Pulmonary artery endothelial cell (primary cell): Measurements from ENCODE around the gene MIER1. TPM values are rescaled to one million over a fixed set of nuclear protein-coding genes. Genes with fewer than 3 reads are reported as not detected.
"Not testable (repeated sequence)": the region's sequence is repeated elsewhere in the genome, so short reads cannot be mapped to it uniquely, and the experiment has no call there.

ENCODE experiments used
- DNase-seq: peaks from one replicate; pipeline ENCODE4 v3.0.0-alpha.2; 2011; ENCODE audit warnings: low read depth, low spot score
- total RNA-seq: library from RNA; depleted of rRNA; stranded (reverse); fragments of >200 nt; gene quantifications from 2 replicates; pipeline ENCODE4 v1.2.3, GENCODE V29; 2014

Gene MIER1
- total RNA-seq, 1 donor from 2014 or later, result 28.3 TPM

DNA sequence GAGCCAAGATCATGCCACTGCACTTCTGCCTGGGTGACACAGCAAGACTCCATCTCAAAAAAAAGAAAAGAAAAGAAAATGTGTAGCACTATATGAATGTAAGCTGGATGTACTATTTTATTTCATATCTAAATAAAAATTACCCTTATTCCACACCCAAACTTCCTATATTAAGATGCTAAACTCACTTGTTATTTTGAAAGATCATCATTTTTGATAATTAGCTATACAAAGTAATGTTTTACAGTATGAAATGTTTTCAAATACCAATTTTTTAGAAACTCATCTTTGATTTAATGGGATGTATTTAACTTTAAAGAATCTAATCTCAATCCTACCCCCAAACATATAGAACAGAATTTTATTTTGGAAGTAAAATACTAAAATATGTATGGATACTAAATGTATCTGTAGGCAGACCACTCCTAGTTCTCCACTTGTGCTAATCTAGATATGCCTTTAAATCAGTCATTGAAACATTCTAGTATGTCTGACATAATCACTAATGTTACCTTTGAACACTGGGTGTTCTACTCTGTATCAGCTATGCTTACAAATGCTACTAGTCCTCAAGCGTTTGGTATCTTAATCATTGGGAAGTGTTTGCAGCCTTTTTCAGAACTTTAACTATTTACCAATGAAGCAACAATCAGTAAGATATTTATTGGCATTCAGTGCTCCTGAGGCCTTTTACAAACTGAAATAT, 12.9 kb downstream of the MIER1 start:
- no peak for DNase-seq

GRCh38 chr1:66938613-66939012, 13.8 kb downstream of the MIER1 start:
- DNase-seq, result no peak

GRCh38 chr1:66940981-66941380, 16.2 kb downstream of the MIER1 start:
- DNase-seq, result no peak

GRCh38 chr1:66943361-66943969, 18.7 kb downstream of the MIER1 start:
- no peak for DNase-seq

DNA sequence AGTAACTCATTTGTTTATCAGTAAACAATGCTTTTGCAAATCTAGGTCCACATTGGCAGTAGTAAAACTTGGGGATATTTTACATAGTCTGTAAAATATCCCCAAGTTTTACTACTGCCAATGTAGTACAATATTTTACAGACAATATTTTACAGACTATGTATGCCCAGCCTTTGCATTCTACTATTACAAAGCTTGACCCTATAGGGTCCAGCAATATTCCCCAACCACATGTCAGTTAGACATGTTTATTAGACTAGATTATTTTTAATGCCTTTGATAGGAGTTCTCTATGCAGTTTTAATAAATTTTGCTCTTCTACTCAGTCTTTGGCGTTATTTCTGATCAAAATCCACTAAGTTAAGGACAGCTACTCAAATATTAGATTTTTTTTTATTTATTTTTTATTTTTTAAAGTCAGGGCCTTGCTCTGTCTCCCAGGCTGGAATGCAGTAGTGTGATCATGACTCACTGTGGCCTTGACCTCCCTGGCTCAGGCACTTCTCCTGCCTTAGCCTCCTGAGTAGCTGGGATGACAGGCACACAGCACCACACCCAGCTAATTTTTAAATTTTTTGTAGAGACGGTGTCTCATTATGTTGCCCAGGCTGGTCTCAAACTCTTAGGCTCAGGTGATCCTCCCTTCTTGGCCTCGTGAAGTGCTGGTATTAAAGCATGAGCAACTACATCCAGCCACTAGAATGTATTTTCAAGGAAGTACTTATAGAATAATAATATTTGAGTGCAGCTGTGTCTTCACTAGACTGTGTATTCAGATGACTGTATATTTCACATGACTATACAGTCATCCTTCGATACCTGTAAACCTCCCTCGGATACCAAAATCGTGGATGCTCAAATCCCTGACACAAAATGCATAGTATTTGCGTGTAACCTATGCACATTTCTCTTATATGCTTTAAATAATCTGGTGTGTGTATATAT, 19.8 kb downstream of the MIER1 start:
- DNase-seq, result no peak

DNA sequence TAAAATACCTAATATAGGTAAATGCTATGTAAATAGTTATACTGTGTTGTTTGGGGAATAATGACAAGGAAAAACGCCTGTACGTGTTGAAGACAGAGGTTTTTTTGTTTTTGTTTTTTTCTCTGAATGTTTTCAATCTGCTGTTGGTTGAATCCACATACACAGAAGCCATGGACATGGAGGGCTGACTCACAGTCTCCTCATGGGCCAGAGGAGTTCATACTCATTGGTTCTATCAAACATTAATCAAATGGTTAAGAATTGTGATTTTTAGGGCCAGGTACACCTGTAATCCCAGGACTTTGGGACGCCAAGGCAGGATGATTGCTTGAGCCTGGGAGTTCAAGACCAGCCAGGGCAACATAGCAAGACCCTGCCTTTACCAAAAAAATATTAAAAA, 20.5 kb downstream of the MIER1 start:
- no peak for DNase-seq

GRCh38 chr1:66947267-66947666, 22.5 kb downstream of the MIER1 start:
- no peak for DNase-seq

DNA sequence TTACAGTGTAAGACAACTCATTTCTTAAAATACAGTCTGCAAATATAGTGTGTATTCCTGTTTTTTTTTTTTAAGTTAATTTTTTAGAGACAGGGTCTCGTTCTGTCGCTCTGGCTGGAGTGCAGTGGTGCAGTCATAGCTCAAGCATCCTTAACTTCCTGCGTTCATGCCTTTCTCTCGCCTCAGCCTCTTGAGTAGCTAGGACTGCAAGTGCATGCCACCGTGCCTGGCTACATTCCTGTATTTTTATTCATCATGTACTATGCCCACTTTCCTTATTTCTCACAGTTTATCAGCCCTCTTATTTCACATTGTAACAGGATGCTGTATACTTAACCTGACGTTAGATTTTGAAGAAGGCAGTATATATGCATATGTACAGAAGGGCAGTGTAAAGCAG, 26.7 kb downstream of the MIER1 start:
- DNase-seq, result no peak

- no peak for DNase-seq
Measured at GRCh38 chr1:66954208-66954607, 29.4 kb downstream of the MIER1 start.

DNA sequence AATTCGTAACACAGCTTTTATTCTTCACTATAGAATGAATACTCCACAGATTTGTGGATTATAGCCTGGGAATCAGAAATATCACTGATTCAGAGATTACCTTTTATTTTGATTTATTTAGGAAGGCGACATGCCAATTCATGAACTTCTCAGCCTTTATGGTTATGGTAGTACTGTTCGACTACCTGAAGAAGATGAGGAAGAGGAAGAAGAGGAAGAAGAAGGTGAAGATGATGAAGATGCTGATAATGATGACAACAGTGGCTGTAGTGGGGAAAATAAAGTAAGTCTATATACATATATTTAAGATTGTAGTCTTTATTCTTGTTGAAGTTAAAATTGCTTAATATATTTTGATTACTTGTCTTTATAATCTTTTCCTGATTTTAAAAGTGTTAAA, 33.1 kb downstream of the MIER1 start:
- DNase-seq, result no peak

DNA sequence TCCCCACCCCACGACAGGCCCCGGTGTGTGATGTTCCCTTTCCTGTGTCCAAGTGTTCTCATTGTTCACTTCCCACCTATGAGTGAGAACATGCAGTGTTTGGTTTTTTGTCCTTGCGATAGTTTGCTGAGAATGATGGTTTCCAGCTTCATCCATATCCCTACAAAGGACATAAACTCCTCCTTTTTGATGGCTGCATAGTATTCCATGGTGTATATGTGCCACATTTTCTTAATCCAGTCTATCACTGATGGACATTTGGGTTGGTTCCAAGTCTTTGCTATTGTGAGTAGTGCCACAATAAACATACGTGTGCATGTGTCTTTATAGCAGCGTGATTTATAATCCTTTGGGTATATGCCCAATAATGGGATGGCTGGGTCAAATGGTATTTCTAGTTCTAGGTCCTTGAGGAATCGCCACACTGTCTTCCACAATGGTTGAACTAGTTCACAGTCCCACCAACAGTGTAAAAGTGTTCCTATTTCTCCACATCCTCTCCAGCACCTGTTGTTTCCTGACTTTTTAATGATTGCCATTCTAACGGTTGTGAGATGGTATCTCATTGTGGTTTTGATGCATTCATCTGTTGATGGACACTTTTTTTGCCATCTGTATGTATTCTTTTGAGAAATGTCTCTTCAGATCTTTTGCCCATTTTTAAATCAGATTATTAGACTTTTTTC, 41.5 kb downstream of the MIER1 start:
- not testable (repeated sequence) for DNase-seq

DNA sequence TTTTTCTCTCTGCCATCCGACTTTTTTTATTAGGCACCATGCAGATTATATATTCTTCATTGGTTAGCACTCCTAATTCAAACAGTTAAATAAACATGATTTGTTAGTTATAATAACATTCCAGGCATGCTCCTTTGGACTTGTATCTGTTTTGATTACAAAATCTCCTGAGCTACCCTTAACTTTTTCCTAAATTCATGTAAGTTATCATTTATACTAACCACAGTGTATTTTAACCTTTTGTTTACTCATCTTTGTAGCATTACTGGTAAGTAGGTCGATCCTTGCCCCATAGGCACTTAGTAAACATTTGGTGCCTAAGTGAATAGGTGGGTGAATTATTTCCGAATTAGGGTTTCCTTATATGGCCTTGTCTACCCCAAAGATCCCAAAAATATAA, 43.8 kb downstream of the MIER1 start:
- no peak for DNase-seq

DNA sequence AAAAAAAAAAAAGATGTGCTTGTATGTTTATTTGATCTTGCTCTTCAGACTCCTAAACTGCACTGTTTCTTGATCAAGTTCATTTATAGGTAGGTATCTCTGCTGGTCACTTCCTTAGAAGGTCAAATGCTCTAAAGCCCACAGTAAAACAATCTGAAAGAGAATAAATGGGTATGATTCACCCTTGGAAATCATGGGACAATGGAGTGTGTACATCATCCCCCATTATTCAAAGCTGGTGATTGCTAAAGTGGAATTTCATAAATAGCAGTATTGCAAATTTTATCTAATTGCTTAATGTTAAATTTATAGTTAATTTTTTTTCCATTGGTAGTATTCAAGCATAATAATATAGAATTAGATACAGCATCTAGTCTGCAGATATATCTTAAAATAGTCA, 53.4 kb downstream of the MIER1 start:
- no peak for DNase-seq

GRCh38 chr1:66979621-66980020, 54.8 kb downstream of the MIER1 start:
- not testable (repeated sequence) for DNase-seq

DNA sequence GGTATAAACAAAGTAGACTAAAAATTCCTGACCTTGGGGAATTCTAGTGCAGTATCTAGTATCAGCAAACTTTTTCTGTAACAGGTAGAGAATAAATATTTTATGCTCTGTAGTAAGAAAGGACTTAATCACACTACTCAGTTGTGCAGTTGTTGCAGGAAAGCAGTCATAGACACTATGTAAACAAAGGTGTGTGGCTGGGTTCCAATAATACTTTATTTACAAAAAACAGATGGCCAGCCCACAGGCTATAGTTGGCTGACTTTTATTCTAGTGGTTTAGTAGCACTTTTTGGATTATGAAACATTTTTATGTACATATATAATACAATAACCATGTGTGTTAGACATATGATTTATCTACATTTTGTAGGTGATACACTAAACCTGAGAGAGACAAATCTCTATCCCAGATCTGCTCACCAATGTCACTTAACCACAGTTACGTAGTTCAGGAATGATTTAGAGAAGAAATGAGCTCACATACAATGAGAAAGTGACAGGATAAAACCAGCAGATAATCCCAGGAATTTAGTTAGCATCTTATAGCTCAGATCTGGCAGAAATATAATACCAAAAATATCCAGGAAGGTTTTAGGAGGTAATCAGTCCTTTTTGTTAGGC, 56.1 kb downstream of the MIER1 start:
- no peak for DNase-seq

GRCh38 chr1:66981679-66982078, 56.9 kb downstream of the MIER1 start:
- DNase-seq, result no peak

- DNase-seq, result no peak
Measured at GRCh38 chr1:66982561-66983260, 57.9 kb downstream of the MIER1 start.

DNA sequence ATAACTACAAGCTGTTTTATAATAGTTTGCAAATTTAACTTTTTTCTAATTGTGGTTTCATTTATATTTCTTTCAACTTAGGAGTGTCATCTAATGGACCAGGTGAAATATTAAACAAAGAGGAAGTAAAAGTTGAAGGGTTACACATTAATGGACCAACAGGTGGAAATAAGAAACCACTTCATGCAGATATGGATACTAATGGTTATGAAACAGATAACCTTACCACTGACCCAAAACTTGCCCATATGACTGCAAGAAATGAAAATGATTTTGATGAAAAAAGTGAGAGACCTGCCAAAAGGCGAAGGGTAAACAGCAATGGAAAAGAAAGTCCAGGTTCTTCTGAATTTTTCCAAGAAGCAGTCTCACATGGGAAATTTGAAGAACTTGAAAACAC, 59.7 kb downstream of the MIER1 start:
- DNase-seq, result no peak

DNA sequence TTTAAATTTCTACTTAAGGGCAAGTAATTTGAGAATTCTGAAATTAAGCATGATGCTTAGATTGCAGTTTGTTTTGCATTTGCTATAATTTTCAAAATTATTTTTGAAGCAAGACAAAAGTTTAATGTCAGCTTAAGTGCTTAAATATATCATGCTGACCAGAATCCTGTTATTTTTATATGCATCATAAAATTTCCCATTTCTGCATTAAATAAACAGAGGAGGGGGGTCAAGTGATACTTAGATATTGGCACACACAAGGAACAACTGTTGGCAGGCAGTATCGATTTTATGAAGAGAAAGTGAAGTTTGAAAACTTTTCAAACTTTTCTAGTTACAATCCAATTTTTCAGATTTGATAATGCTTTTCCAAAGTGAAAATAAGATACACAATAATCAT, 61.0 kb downstream of the MIER1 start:
- no peak for DNase-seq

DNA sequence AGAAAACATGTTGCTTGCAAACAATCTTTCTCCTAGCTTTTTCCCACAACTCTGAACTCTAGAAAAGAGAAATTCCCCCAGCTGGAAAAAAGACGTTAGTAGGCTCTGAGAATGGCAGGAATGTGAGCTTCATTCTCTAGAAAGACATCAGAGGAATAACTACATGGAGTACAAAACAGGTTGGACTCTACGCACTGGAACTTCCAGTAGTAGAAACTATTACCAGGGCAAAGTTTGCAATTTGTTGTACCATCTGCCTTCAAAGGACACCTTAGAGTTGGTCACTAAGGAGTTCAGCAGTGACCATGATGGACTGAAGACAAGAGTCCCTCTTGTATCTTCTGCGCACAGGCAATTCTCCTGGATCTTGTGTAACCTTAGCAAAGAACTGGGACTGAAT, 68.3 kb downstream of the MIER1 start:
- DNase-seq, result no peak
